SK-N-SH (cell line): ENCODE data around the gene MYO1C. TPM values are rescaled to one million over a fixed set of nuclear protein-coding genes. Genes with fewer than 3 reads are reported as not detected.

ENCODE experiments used
- CTCF ChIA-PET: fragments of 300-600, 350-600 bp; formaldehyde crosslinking; extraction: SDS; loops from one replicate; lab custom pipeline; 2021; lab: Yijun Ruan, JAX
- POLR2A ChIA-PET: fragments of 350-600 bp; sonication (Branson Sonifier 250); formaldehyde crosslinking; extraction: SDS; loops from one replicate; lab custom pipeline; 2020; ENCODE audit warnings: antibody characterized with exemption, inconsistent platforms; lab: Yijun Ruan, JAX
- DNase-seq: peaks from one replicate; pipeline ENCODE4 v3.0.0; 2012
- H2AFZ ChIP-seq: fragments of 200-600 bp; sonication (generic); 2 replicates; pipeline ENCODE4 v1.8.1; 2016; ENCODE audit warnings: antibody characterized with exemption, mild to moderate bottlenecking, low read depth
- H3F3A ChIP-seq: fragments of 200-600 bp; sonication (generic); replicated peaks from 2 replicates; pipeline ENCODE3; 2016; ENCODE audit warnings: antibody characterized with exemption, mild to moderate bottlenecking; ENCODE audit not compliant: insufficient read depth
- H3K27ac ChIP-seq, 2 experiments: fragments of 200-500 bp in 1 of 2; fragments of 200-600 bp in 1 of 2; sonication (Bioruptor generic) in 1 of 2; sonication (generic), shearing (Covaris generic) in 1 of 2; 2 replicates each; pipeline versions ENCODE4 v1.5.1 to v1.6.1; 2014 to 2016; ENCODE audit warnings: low read depth in 2 of 2, inconsistent platforms in 1 of 2, low read length in 1 of 2, mild to moderate bottlenecking in 1 of 2, mixed read lengths in 1 of 2
- H3K27me3 ChIP-seq: fragments of 200-600 bp; sonication (generic), shearing (Covaris generic); 2 replicates; pipeline ENCODE4 v1.6.1; 2016; ENCODE audit warnings: mixed run types; ENCODE audit not compliant: insufficient read depth
- H3K36me3 ChIP-seq, 2 experiments: fragments of 200-500 bp in 1 of 2; fragments of 200-600 bp in 1 of 2; sonication (Bioruptor generic) in 1 of 2; sonication (generic) in 1 of 2; replicated peaks in 1 of 2; 2 replicates each; pipeline versions ENCODE3 to v1.5.1; 2014 to 2016; ENCODE audit warnings: low read length in 1 of 2, mild to moderate bottlenecking in 1 of 2; ENCODE audit not compliant: insufficient read depth in 2 of 2, control insufficient read depth in 1 of 2
- H3K4me1 ChIP-seq, 2 experiments: fragments of 200-500 bp in 1 of 2; fragments of 200-600 bp in 1 of 2; sonication (Bioruptor generic) in 1 of 2; sonication (generic), shearing (Covaris generic) in 1 of 2; 2 replicates each; pipeline versions ENCODE4 v1.5.1 to v1.6.1; 2014 to 2016; ENCODE audit warnings: low read depth in 1 of 2, low read length in 1 of 2, mixed run types in 1 of 2; ENCODE audit not compliant: insufficient read depth in 2 of 2, control insufficient read depth in 1 of 2
- H3K4me2 ChIP-seq: fragments of 200-600 bp; sonication (generic), shearing (Covaris generic); 2 replicates; pipeline ENCODE4 v1.6.1; 2017; ENCODE audit warnings: mixed run types
- H3K4me3 ChIP-seq, 2 experiments: fragments of 200-500 bp in 1 of 2; fragments of 200-600 bp in 1 of 2; sonication (Bioruptor generic) in 1 of 2; sonication (generic), shearing (Covaris generic) in 1 of 2; 2 replicates each; pipeline versions ENCODE4 v1.5.1 to v1.8.1; 2014 to 2016; ENCODE audit warnings: low read depth in 2 of 2, inconsistent platforms in 1 of 2, low read length in 1 of 2, mild to moderate bottlenecking in 1 of 2, mixed read lengths in 1 of 2, moderate library complexity in 1 of 2
- H3K79me2 ChIP-seq: fragments of 200-600 bp; sonication (generic); 2 replicates; pipeline ENCODE4 v1.8.1; 2017; ENCODE audit warnings: mild to moderate bottlenecking; ENCODE audit not compliant: insufficient read depth
- H3K9ac ChIP-seq: fragments of 200-600 bp; sonication (generic); 2 replicates; pipeline ENCODE4 v1.6.1; 2017; ENCODE audit warnings: mixed run types
- H3K9me2 ChIP-seq: fragments of 200-600 bp; sonication (generic); 2 replicates; pipeline ENCODE4 v1.6.1; 2017; ENCODE audit warnings: mixed run types
- H3K9me3 ChIP-seq: fragments of 200-600 bp; sonication (generic); 2 replicates; pipeline ENCODE4 v1.6.1; 2017; ENCODE audit warnings: mixed run types, mild to moderate bottlenecking, moderate library complexity
- H4K20me1 ChIP-seq: fragments of 200-600 bp; sonication (generic); 2 replicates; pipeline ENCODE4 v1.6.1; 2017; ENCODE audit warnings: mild to moderate bottlenecking, mixed run types; ENCODE audit not compliant: insufficient read depth
- ELF1 ChIP-seq: IDR thresholded peaks from 2 replicates; pipeline ENCODE4 v1.4.0; 2012
- FOXJ3 ChIP-seq: sonication (generic); formaldehyde crosslinking; IDR thresholded peaks from 2 replicates; pipeline ENCODE4 v1.5.1; 2020; ENCODE audit warnings: mild to moderate bottlenecking, missing genetic modification reagents
- IRF3 ChIP-seq: fragments of 150-350 bp; IDR thresholded peaks from 2 replicates; pipeline ENCODE4 v1.6.1; 2016; ENCODE audit warnings: mild to moderate bottlenecking, low read depth, low read length
- JUND ChIP-seq: IDR thresholded peaks from 2 replicates; pipeline ENCODE4 v1.4.0; 2012
- PBX3 ChIP-seq: IDR thresholded peaks from 2 replicates; pipeline ENCODE4; 2012
- RCOR1 ChIP-seq: fragments of 150-350 bp; IDR thresholded peaks from 2 replicates; pipeline ENCODE4 v1.6.1; 2017; ENCODE audit warnings: antibody characterized with exemption, low read length
- REST ChIP-seq: IDR thresholded peaks from 2 replicates; pipeline ENCODE4 v1.6.1; 2012; ENCODE audit warnings: mild to moderate bottlenecking, low read depth, low read length, moderate library complexity
- RXRA ChIP-seq: IDR thresholded peaks from 2 replicates; pipeline ENCODE4 v1.4.0; 2012; ENCODE audit warnings: low read depth, mild to moderate bottlenecking, borderline replicate concordance
- SIN3A ChIP-seq: IDR thresholded peaks from 2 replicates; pipeline ENCODE4 v1.6.1; 2012; ENCODE audit warnings: low read depth, mild to moderate bottlenecking, low read length, moderate library complexity, borderline replicate concordance
- TCF12 ChIP-seq: IDR thresholded peaks from 2 replicates; pipeline ENCODE4 v1.4.0; 2012
- YY1 ChIP-seq: IDR thresholded peaks from 2 replicates; pipeline ENCODE4 v1.4.0; 2012; ENCODE audit warnings: low read depth, mild to moderate bottlenecking
- WGBS: methylation state at CpG from one replicate; pipeline ENCODE4 v1.1.6; 2017; ENCODE audit warnings: low lambda C conversion rate; 5-methylcytosine and 5-hydroxymethylcytosine counted together
- polyA plus RNA-seq, 3 experiments: library from polyadenylated mRNA; depleted of rRNA; stranded (reverse); fragments of >200 nt; gene quantifications; 2 replicates each; pipeline ENCODE4 v1.2.3, GENCODE V29; 2012
- TF ChIP-seq, protein P1 (sequence below): IDR thresholded peaks from 2 replicates; pipeline ENCODE4 v1.4.0; 2012; ENCODE audit warnings: low read depth

The MYO1C gene
- polyA plus RNA-seq, 1 of the 3 experiments (the other 2 are of a cell fraction) = 102 TPM

DNA sequence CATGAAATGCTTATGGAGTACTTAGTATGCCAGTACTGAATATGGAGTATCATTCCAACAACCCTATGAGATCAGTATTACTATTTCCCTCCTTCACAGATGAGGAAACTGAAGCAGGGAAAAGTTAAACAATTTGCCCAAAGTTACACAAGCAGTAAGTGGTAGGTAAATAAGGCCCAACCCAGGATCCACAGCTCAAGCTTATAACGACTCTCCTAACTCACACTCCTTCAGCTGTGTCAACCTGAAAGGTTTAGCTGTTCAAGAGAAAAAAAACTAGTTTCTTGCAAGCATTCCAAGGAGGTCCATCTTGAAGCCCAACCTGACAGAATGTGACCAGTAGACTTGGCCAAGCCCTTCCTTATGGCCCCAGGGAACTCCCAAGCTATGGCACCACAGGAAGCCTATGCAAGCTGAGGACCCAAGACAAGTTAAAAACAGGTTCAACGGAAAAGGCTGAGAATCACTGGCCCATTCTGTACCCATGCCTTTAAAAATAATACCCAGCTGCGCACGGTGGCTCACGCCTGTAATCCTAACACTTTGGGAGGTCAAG is 43.0 kb downstream of the MYO1C start:
- peaks cover 0 to under 1% of the 10 kb centered on the region in 2 experiments; a peak in 1 of 4 replicates for H3K4me1 ChIP-seq
- ChIA-PET CTCF (interaction anchor here (2.0 kb wide), 1 partner anchor 84 kb away, joined by 5 read pairs; no protein-coding TSS in a partner anchor), POLR2A (no interaction called here)
- H3K36me3 ChIP-seq = peaks cover 3 to 21% of the 10 kb centered on the region in 2 experiments
- H3K9me3 ChIP-seq = no peaks in the 10 kb centered on the region
- whole genome bisulfite sequencing = 91% methylated on average over 5 of the region's 5 CpGs
- TF ChIP-seq, protein P1, sequence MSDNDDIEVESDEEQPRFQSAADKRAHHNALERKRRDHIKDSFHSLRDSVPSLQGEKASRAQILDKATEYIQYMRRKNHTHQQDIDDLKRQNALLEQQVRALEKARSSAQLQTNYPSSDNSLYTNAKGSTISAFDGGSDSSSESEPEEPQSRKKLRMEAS = no peak
- no peak for TF ChIP-seq TCF12
- no peak for TF ChIP-seq RCOR1
- TF ChIP-seq JUND = no peak
- no peak for TF ChIP-seq RXRA
- TF ChIP-seq IRF3 = no peak
- TF ChIP-seq REST = no peak
- TF ChIP-seq YY1 = no peak
- TF ChIP-seq ELF1 = no peak
- no peak for TF ChIP-seq SIN3A
- no peak for TF ChIP-seq FOXJ3 (CRISPR knock-in tag)
- no peak for TF ChIP-seq PBX3
- H3K9me2 ChIP-seq = no peaks in the 10 kb centered on the region
- H2AFZ ChIP-seq = no peak overlapping the region
- H3K27ac ChIP-seq = no peak overlapping the region
- no peaks in the 10 kb centered on the region for H3K27me3 ChIP-seq
- peaks cover 97% of the 10 kb centered on the region for H4K20me1 ChIP-seq
- H3K4me3 ChIP-seq = no peak overlapping the region
- H3K79me2 ChIP-seq = peaks cover 100% of the 10 kb centered on the region
- DNase-seq = no peak
- peaks cover 14% of the 10 kb centered on the region for H3F3A ChIP-seq
- no peak overlapping the region for H3K9ac ChIP-seq
- no peak overlapping the region for H3K4me2 ChIP-seq
